ENCODE results near the gene LRRC75A.

Gene LRRC75A

GRCh38 chr17:16488186-16488967 is 3.6 kb downstream of the LRRC75A start:
- DNase-seq (ENCODE audit: low read depth) = peak; percentile 64
- H3K4me3 ChIP-seq (ENCODE audit: low read length) = no peak overlapping the region
- TF ChIP-seq CTCF (conservative IDR thresholded peaks at IDR 0.05; ENCODE audit: low read length) = no peak

DNA sequence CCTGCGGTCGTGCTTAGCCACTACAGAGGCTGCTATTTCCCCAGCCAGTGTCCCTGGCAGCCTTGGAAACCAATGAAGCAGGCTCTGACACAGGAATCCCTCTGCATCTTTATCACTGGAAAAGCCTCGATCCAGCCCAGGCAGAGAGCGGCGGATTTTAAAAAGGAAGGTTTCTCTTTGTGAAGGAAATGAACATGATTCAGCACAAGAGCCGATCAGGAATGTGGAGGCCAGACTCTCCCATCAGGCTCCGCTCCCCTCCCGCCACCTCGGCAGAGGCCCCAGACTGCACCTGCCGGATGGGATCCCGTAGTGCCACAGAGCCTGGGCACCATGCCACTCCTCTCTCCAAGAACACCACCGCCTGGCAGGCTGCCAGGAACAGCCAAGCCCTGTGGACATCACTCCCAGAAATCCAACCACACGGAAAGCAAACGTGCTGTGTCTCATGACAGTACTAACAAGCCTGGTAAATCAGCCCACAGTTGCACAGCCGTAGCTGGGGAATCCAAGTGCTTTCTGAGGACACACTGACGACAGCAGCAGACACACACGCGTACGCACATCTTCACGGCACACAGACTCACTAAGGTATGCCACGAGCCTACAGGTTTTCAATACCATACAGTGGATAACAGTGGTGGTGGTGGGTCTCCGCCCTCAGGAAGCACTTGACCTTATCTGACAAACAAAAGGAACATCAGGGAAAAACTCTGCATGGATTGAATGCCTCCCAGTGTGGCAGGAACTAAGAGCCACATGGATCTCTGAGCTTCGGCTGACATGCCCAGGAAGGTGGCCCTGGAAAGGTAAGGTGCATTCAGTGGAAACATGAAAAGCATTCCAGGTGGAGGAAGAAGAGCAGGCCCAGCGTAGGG is 5.4 kb downstream of the LRRC75A start:
- DNase-seq (ENCODE audit: low read depth) = peak; percentile 73
- peak overlapping the region; percentile 31 for H3K4me3 ChIP-seq (ENCODE audit: low read length)
- TF ChIP-seq CTCF (conservative IDR thresholded peaks at IDR 0.05; ENCODE audit: low read length) = no peak

GRCh38 chr17:16484445-16485175 is 7.4 kb downstream of the LRRC75A start:
- DNase-seq (ENCODE audit: low read depth) = no peak
- H3K4me3 ChIP-seq (ENCODE audit: low read length) = peak overlapping the region; percentile 27
- TF ChIP-seq CTCF (conservative IDR thresholded peaks at IDR 0.05; ENCODE audit: low read length) = no peak

- no peak for DNase-seq (ENCODE audit: low read depth)
- H3K4me3 ChIP-seq (ENCODE audit: low read length) = no peak overlapping the region
- no peak for TF ChIP-seq CTCF (conservative IDR thresholded peaks at IDR 0.05; ENCODE audit: low read length)
Observed at GRCh38 chr17:16483021-16483645, 8.9 kb downstream of the LRRC75A start.

DNA sequence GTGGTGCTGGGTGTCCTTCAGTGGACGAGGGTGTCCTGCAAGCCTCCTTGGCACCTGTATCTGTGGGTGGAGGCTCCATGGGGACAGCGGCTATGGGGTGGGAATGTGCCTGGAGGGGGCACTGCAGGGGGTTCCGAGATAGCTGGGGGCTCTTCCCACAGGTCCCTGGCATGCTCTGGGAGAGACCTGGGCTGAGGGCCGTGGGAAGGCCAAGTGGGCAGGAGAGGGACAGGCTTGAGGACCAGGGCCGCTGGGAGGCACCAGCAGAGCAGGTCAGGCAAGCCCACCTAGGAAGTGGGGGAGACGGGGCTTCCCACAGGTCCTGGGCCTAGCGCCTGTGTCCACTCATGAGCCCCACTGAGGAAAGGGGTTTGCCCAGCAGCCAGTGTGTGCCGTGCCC is 9.7 kb downstream of the LRRC75A start:
- H3K4me3 ChIP-seq (ENCODE audit: low read length) = no peak overlapping the region
- no peak for TF ChIP-seq CTCF (conservative IDR thresholded peaks at IDR 0.05; ENCODE audit: low read length)
- DNase-seq (ENCODE audit: low read depth) = no peak

GRCh38 chr17:16480995-16481394 is 11.0 kb downstream of the LRRC75A start:
- no peak for DNase-seq (ENCODE audit: low read depth)
- no peak for TF ChIP-seq CTCF (conservative IDR thresholded peaks at IDR 0.05; ENCODE audit: low read length)
- H3K4me3 ChIP-seq (ENCODE audit: low read length) = no peak overlapping the region

Data from AG10803 (cell line).